SU-DHL-6 (cell line): ENCODE measurements around the gene AMOTL1.

Experiments used
- CTCF ChIP-seq: fragments of 200-600 bp; sonication (generic); IDR thresholded peaks from one replicate; pipeline ENCODE4 v1.5.1; 2017; ENCODE audit warnings: antibody characterized with exemption, mild to moderate bottlenecking, low read length, moderate library complexity; ENCODE audit not compliant: insufficient read depth, poor library complexity, severe bottlenecking
- EZH2phosphoT487 ChIP-seq: fragments of 200-600 bp; sonication (generic), shearing (Covaris generic); conservative IDR thresholded peaks from 2 replicates; pipeline ENCODE4 v1.6.1; 2018; ENCODE audit warnings: mild to moderate bottlenecking, antibody characterized with exemption, low read length, moderate library complexity, mixed read lengths

- TF ChIP-seq CTCF = no peak
- TF ChIP-seq EZH2phosphoT487 = no peak
Measured at GRCh38 chr11:94776351-94777321, 8.5 kb downstream of the AMOTL1 start.
